Parathyroid adenoma (tissue), 2 donors: ENCODE data around the gene LAMA2.

Source experiments
- H2AFZ ChIP-seq: fragments of 300-600 bp; sonication (generic); one replicate; pipeline ENCODE4 v1.7.0; 2017; ENCODE audit warnings: antibody characterized with exemption, mild to moderate bottlenecking
- H3K27ac ChIP-seq: fragments of 300-600 bp; sonication (generic); one replicate; pipeline ENCODE4 v1.7.0; 2017
- H3K27me3 ChIP-seq: fragments of 300-600 bp; sonication (generic); one replicate; pipeline ENCODE4 v1.7.0; 2017; ENCODE audit warnings: low read length; ENCODE audit not compliant: control insufficient read depth, insufficient read depth
- H3K36me3 ChIP-seq: fragments of 300-600 bp; sonication (generic); one replicate; pipeline ENCODE4 v1.7.0; 2017; ENCODE audit warnings: low read length; ENCODE audit not compliant: control insufficient read depth, insufficient read depth
- H3K4me1 ChIP-seq: fragments of 300-600 bp; sonication (generic); one replicate; pipeline ENCODE4 v1.7.0; 2017; ENCODE audit warnings: control low read depth
- H3K4me2 ChIP-seq: fragments of 300-600 bp; sonication (generic); one replicate; pipeline ENCODE4 v1.7.0; 2017; ENCODE audit warnings: low read length
- H3K4me3 ChIP-seq: fragments of 300-600 bp; sonication (generic); one replicate; pipeline ENCODE4 v1.7.0; 2017; ENCODE audit warnings: low read depth, low read length
- H3K79me2 ChIP-seq: fragments of 300-600 bp; sonication (generic); one replicate; pipeline ENCODE4 v1.7.0; 2017; ENCODE audit warnings: control low read depth
- H3K9ac ChIP-seq: fragments of 300-600 bp; sonication (generic); one replicate; pipeline ENCODE4 v1.7.0; 2017; ENCODE audit warnings: mild to moderate bottlenecking
- H3K9me3 ChIP-seq: fragments of 300-600 bp; sonication (generic); one replicate; pipeline ENCODE4 v1.7.0; 2017; ENCODE audit warnings: low read length; ENCODE audit not compliant: control insufficient read depth
- TF ChIP-seq, protein P1 (sequence below): fragments of 300-600 bp; sonication (generic); IDR thresholded peaks from one replicate; pipeline ENCODE4 v1.7.0; 2017; ENCODE audit warnings: antibody characterized with exemption, mild to moderate bottlenecking
- donor health status: primary hyperparathyroidism.

The LAMA2 gene

DNA sequence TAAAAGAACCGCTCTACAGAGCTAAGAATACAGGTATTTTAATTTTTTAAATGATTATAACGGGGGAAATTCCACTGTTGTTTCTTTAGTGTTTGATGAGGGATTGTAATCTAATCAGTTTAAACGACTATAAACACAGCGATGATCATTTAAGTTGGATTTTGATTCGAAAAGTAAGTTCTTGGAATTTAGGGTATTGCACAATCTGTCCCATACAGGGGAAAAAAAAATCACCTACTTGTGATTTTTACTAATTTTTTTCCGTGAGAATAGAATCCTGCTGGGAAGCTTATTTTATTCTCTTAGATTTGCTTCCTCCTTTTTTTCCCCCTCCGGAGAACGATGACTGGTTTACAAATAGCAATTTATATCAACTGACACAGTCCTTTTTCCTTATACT lies 108.0 kb downstream of the LAMA2 start:
- Histone ChIP-seq H3K27ac (no peak overlapping the region), H3K27me3 (no peaks in the 10 kb centered on the region), H3K9ac (no peak overlapping the region), H2AFZ (no peak overlapping the region), H3K36me3 (no peaks in the 10 kb centered on the region), H3K79me2 (no peaks in the 10 kb centered on the region), H3K4me1 (no peaks in the 10 kb centered on the region), H3K9me3 (no peaks in the 10 kb centered on the region), H3K4me2 (no peak overlapping the region), H3K4me3 (no peak overlapping the region)
- TF ChIP-seq, protein P1, sequence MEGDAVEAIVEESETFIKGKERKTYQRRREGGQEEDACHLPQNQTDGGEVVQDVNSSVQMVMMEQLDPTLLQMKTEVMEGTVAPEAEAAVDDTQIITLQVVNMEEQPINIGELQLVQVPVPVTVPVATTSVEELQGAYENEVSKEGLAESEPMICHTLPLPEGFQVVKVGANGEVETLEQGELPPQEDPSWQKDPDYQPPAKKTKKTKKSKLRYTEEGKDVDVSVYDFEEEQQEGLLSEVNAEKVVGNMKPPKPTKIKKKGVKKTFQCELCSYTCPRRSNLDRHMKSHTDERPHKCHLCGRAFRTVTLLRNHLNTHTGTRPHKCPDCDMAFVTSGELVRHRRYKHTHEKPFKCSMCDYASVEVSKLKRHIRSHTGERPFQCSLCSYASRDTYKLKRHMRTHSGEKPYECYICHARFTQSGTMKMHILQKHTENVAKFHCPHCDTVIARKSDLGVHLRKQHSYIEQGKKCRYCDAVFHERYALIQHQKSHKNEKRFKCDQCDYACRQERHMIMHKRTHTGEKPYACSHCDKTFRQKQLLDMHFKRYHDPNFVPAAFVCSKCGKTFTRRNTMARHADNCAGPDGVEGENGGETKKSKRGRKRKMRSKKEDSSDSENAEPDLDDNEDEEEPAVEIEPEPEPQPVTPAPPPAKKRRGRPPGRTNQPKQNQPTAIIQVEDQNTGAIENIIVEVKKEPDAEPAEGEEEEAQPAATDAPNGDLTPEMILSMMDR, result no peak

DNA sequence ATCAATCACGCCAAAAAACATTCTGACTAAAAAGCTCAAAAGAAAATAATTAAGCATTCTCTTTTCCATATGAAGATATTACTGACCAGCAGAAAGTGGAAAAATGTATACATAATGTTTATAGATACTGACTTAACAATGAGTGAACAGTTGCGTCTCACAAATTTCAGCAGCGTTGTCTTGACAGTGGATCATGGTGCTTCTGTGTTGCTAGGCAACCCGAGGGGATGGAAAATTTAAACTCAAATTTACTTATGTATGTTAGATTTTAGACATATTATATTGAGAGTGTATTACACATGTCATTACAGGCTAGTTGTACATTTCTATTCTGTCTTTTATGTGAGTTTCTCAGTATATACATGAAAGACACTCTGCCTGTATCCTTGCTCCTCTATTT lies 110.2 kb downstream of the LAMA2 start:
- no peaks in the 10 kb centered on the region for H3K36me3 ChIP-seq
- H3K4me1 ChIP-seq, result no peaks in the 10 kb centered on the region
- H3K9me3 ChIP-seq, result no peaks in the 10 kb centered on the region
- H3K4me2 ChIP-seq, result no peak overlapping the region
- no peak overlapping the region for H3K4me3 ChIP-seq
- H3K27ac ChIP-seq, result no peak overlapping the region
- H3K9ac ChIP-seq, result no peak overlapping the region
- TF ChIP-seq, protein P1, result no peak
- H2AFZ ChIP-seq, result no peak overlapping the region
- no peaks in the 10 kb centered on the region for H3K27me3 ChIP-seq
- H3K79me2 ChIP-seq, result no peaks in the 10 kb centered on the region

DNA sequence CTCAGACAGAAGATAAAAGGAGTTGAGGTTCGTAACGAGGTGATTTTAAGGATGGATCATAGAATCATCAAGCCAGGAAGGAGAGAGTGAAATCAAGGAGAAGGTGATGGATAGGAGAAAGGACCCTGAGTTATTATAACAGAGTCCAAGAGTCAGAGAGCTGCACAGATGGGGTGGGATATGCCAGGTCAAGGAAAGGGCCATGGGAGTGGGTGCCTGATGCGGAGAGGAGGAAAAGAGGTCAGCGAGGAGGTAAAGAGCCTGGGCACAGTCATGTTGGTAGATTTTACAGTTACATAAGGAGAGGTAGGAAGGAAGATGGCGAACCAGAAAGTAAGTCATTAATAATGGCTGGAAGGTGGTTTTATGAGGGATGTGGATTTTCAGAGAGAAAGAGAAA lies 114.9 kb downstream of the LAMA2 start:
- Histone ChIP-seq H3K9me3 (no peaks in the 10 kb centered on the region), H3K9ac (no peak overlapping the region), H2AFZ (no peak overlapping the region), H3K4me3 (no peak overlapping the region), H3K79me2 (no peaks in the 10 kb centered on the region), H3K27me3 (no peaks in the 10 kb centered on the region), H3K36me3 (no peaks in the 10 kb centered on the region), H3K4me2 (no peak overlapping the region), H3K27ac (no peak overlapping the region), H3K4me1 (no peaks in the 10 kb centered on the region)
- TF ChIP-seq, protein P1, result no peak

DNA sequence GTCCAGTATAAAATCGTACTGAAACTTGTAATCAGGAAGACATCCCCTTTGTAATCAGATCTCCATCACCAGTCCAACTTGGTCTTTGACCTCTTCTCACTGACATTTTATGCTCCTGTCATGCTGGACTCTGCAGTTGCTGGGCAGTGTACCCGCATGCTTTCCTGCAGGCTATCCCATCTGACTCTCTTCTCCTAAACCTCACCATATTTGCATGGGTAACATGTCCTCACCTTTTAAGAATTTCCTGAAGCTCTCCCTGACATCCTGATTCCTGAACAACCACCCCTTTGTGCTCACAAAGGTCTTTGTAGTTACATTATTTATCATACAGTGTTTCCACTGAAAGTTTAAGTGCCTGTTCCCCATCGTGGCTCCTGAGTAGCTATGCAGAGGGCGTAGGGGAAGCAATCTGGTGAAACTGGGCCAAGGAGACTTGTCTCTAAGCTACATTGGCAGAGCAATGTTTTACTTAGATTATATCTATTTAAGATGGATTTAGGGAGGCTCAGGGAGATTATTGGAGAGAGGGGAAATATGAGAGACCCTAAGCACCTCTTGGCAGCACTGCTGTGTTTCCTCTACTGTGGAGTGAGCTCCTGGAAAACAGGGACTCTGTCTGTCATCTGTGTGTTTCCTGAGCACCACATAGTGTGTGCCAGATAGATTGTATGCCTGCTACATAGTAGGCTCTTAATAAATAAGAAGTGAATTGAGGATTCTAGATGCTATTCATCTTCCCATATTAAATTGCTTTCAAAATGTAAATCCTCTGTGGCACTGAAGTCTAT lies 124.0 kb downstream of the LAMA2 start:
- TF ChIP-seq, protein P1, result no peak
- Histone ChIP-seq H3K27ac (no peak overlapping the region), H3K27me3 (no peaks in the 10 kb centered on the region), H3K4me2 (no peak overlapping the region), H3K9ac (no peak overlapping the region), H3K4me1 (no peaks in the 10 kb centered on the region), H3K9me3 (no peaks in the 10 kb centered on the region), H3K79me2 (no peaks in the 10 kb centered on the region), H3K4me3 (no peak overlapping the region), H2AFZ (no peak overlapping the region), H3K36me3 (no peaks in the 10 kb centered on the region)
